HCT116 (cell line): ENCODE results near the gene FLCN.

Experiments
- CTCF ChIP-seq, 3 experiments: fragments of 200-600 bp in 1 of 3; sonication (generic) in 1 of 3; IDR thresholded peaks in 2 of 3; conservative IDR thresholded peaks in 1 of 3; 2 replicates each; pipeline ENCODE4 v1.5.1; 2012 to 2017; ENCODE audit warnings: low read depth in 2 of 3, low read length in 2 of 3, antibody characterized with exemption in 1 of 3, borderline replicate concordance in 1 of 3, control low read depth in 1 of 3, mild to moderate bottlenecking in 1 of 3, mixed read lengths in 1 of 3, mixed run types in 1 of 3, moderate library complexity in 1 of 3; ENCODE audit not compliant: insufficient read depth in 1 of 3
- EZH2 ChIP-seq: fragments of 200-600 bp; sonication (generic); IDR thresholded peaks from 2 replicates; pipeline ENCODE4 v1.6.1; 2017; ENCODE audit warnings: antibody characterized with exemption, mixed run types
- EZH2phosphoT487 ChIP-seq: fragments of 200-600 bp; IDR thresholded peaks from 2 replicates; pipeline ENCODE4 v1.6.1; 2018; ENCODE audit warnings: antibody characterized with exemption, borderline replicate concordance
- POLR2A ChIP-seq: IDR thresholded peaks from 2 replicates; pipeline ENCODE4 v1.7.0; 2011; ENCODE audit warnings: borderline replicate concordance; ENCODE audit not compliant: insufficient read depth, insufficient read length; ENCODE audit errors: extremely low read depth
- POLR2AphosphoS5 ChIP-seq: IDR thresholded peaks from 2 replicates; pipeline ENCODE4 v1.6.1; 2011; ENCODE audit warnings: mild to moderate bottlenecking, low read depth, low read length, moderate library complexity
- RAD21 ChIP-seq: IDR thresholded peaks from 2 replicates; pipeline ENCODE4 v1.6.1; 2012; ENCODE audit warnings: low read depth, mild to moderate bottlenecking
- SP1 ChIP-seq: IDR thresholded peaks from 2 replicates; pipeline ENCODE4 v1.6.1; 2012; ENCODE audit warnings: low read depth
- SRF ChIP-seq: IDR thresholded peaks from 2 replicates; pipeline ENCODE4 v1.6.1; 2012; ENCODE audit warnings: low read depth
- TCF7L2 ChIP-seq: IDR thresholded peaks from 2 replicates; pipeline ENCODE4 v1.7.0; 2011; ENCODE audit warnings: borderline replicate concordance, inconsistent platforms; ENCODE audit not compliant: insufficient read depth, insufficient read length; ENCODE audit errors: extremely low read depth
- ZBTB33 ChIP-seq: IDR thresholded peaks from 2 replicates; pipeline ENCODE4 v1.6.1; 2011; ENCODE audit warnings: mild to moderate bottlenecking, low read length, moderate library complexity; ENCODE audit not compliant: insufficient replicate concordance; ENCODE audit errors: extremely low read depth
- ZFX ChIP-seq: fragments of 450-650 bp; IDR thresholded peaks from 2 replicates; pipeline ENCODE4 v1.6.1; 2017
- TF ChIP-seq, protein P1 (sequence below): IDR thresholded peaks from 2 replicates; pipeline ENCODE4 v1.6.1; 2012

DNA sequence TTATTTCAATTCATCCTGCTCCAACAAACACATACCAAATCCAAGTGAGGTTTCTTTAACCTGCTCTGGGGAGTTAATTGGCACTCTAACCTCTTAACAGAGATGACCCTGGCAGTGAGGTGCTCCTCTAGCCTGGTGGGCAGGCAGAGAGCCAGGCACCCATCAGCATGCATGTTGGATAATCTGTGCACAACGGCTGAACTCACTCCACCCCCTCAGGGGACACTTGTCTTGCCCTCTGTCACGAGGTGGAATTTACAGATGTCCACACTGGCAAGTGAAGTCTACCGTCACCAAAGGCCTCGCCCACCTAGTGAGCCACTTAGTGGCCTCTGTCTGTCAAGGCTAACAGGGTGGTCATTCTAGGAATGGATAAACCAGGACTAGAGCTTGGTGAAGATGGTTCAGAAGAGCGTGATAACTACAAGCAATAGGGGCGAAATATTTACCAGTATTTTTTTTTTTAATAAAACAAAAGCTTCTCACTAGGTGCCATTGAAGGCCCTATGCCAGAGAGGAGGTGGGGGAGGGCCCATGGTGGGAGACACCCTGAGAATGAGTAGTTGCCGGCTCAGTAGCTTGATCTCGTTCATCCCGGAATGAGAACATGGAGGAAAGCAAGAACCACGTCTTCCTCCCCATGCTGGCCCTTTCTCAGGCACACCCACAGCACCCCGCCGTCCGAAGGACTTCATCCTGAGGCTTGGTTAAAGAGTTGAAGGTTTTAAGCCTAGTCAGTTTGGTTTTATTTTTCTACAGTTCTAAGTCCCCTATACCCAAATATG is 56.0 kb downstream of the FLCN start:
- TF ChIP-seq POLR2A (no peak), POLR2AphosphoS5 (no peak), CTCF (IDR thresholded peaks at IDR 0.05 in 2 of 3, conservative IDR thresholded peaks at IDR 0.05 in 1 of 3; ENCODE audit: borderline replicate concordance in 1 of 3, insufficient read depth in 1 of 3, low read depth in 2 of 3, low read length in 2 of 3) (no peak), TCF7L2 (no peak), SRF (no peak), EZH2phosphoT487 (no peak), EZH2 (no peak), ZBTB33 (no peak), RAD21 (no peak), ZFX (no peak), SP1 (no peak)
- TF ChIP-seq, protein P1, sequence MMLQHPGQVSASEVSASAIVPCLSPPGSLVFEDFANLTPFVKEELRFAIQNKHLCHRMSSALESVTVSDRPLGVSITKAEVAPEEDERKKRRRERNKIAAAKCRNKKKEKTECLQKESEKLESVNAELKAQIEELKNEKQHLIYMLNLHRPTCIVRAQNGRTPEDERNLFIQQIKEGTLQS = no peak
